Islet precursor cell (in vitro differentiated cells): ENCODE data around the gene TSPAN31.
A peak's percentile ranks its signal among the peaks of the same experiment; 100 is the strongest.
"Not testable (repeated sequence)": the region's sequence is repeated elsewhere in the genome, so short reads cannot be mapped to it uniquely, and the experiment has no call there.

Experiments used
- DNase-seq: peaks from one replicate; pipeline ENCODE4 v3.0.0-alpha.2; 2018

TSPAN31 gene

GRCh38 chr12:57744777-57745484 lies at the start of gene TSPAN31:
Gene TSPAN31, plus strand, starts transcription at chr12:57745039. Its CDS starts 116 bp downstream, at chr12:57745155.
- DNase-seq = peak; percentile 97

GRCh38 chr12:57695770-57696432 lies 48.9 kb upstream of the TSPAN31 start:
- DNase-seq = no peak

GRCh38 chr12:57697076-57697475 lies 47.8 kb upstream of the TSPAN31 start:
- no peak for DNase-seq

- DNase-seq = no peak
Observed at GRCh38 chr12:57698414-57698813, 46.4 kb upstream of the TSPAN31 start.

- DNase-seq = no peak
Observed at GRCh38 chr12:57700317-57700716, 44.5 kb upstream of the TSPAN31 start.

GRCh38 chr12:57707250-57707649 lies 37.6 kb upstream of the TSPAN31 start:
- no peak for DNase-seq

GRCh38 chr12:57708296-57708695 lies 36.5 kb upstream of the TSPAN31 start:
- DNase-seq = no peak

- no peak for DNase-seq
Observed at GRCh38 chr12:57712701-57713100, 32.1 kb upstream of the TSPAN31 start.

GRCh38 chr12:57713209-57713608 lies 31.6 kb upstream of the TSPAN31 start:
- no peak for DNase-seq

GRCh38 chr12:57715036-57715748 lies 29.6 kb upstream of the TSPAN31 start:
- not testable (repeated sequence) for DNase-seq

GRCh38 chr12:57715786-57716185 lies 29.1 kb upstream of the TSPAN31 start:
- DNase-seq = no peak

- no peak for DNase-seq
Observed at GRCh38 chr12:57716305-57716704, 28.5 kb upstream of the TSPAN31 start.

- DNase-seq = no peak
Observed at GRCh38 chr12:57717131-57717530, 27.7 kb upstream of the TSPAN31 start.

- DNase-seq = no peak
Observed at GRCh38 chr12:57717846-57718640, 26.8 kb upstream of the TSPAN31 start.

- DNase-seq = no peak
Observed at GRCh38 chr12:57718641-57719528, 26.0 kb upstream of the TSPAN31 start.

GRCh38 chr12:57719777-57720605 lies 24.8 kb upstream of the TSPAN31 start:
- DNase-seq = no peak

GRCh38 chr12:57720606-57721595 lies 23.9 kb upstream of the TSPAN31 start:
- no peak for DNase-seq

- DNase-seq = not testable (repeated sequence)
Observed at GRCh38 chr12:57721846-57722608, 22.8 kb upstream of the TSPAN31 start.
